Spleen (tissue), 11 donors: ENCODE measurements around the gene JMJD1C. TPM values are rescaled to one million over a fixed set of nuclear protein-coding genes. Genes with fewer than 3 reads are reported as not detected.

Experiments used
- DNase-seq: peaks from one replicate; pipeline ENCODE4 v3.0.0-alpha.2; 2020
- H3K27ac ChIP-seq, 8 donors: fragments of 200-600 bp; sonication (generic) in 7 of 8; 1 replicate in 4 of 8; 2 replicates in 4 of 8; pipeline versions ENCODE4 v1.5.0 to v1.8.0; 2016 to 2021; ENCODE audit warnings: inconsistent platforms in 4 of 8, mild to moderate bottlenecking in 4 of 8, moderate library complexity in 1 of 8
- H3K27me3 ChIP-seq, 7 donors: fragments of 200-600 bp; sonication (generic) in 6 of 7; replicated peaks in 1 of 7; 1 replicate in 4 of 7; 2 replicates in 3 of 7; pipeline versions ENCODE4 v1.5.0 to v1.8.0; 2016 to 2021; ENCODE audit warnings: inconsistent platforms in 3 of 7, mild to moderate bottlenecking in 1 of 7
- H3K36me3 ChIP-seq, 6 donors: fragments of 200-600 bp; sonication (generic) in 5 of 6; 1 replicate in 4 of 6; 2 replicates in 2 of 6; pipeline versions ENCODE4 v1.5.0 to v1.8.0; 2016 to 2021; ENCODE audit warnings: inconsistent platforms in 2 of 6
- H3K4me1 ChIP-seq, 6 donors: fragments of 200-600 bp; sonication (generic) in 5 of 6; 1 replicate in 3 of 6; 2 replicates in 3 of 6; pipeline versions ENCODE4 v1.5.0 to v1.8.0; 2016 to 2021; ENCODE audit warnings: inconsistent platforms in 3 of 6
- H3K4me3 ChIP-seq, 8 donors: fragments of 200-600 bp; sonication (generic) in 7 of 8; 1 replicate in 4 of 8; 2 replicates in 4 of 8; pipeline versions ENCODE4 v1.5.0 to v1.8.0; 2016 to 2021; ENCODE audit warnings: inconsistent platforms in 4 of 8, mild to moderate bottlenecking in 4 of 8, moderate library complexity in 2 of 8
- H3K9me3 ChIP-seq, 8 donors: fragments of 200-600 bp; sonication (generic) in 7 of 8; 1 replicate in 4 of 8; 2 replicates in 4 of 8; pipeline versions ENCODE4 v1.5.0 to v1.8.0; 2016 to 2021; ENCODE audit warnings: inconsistent platforms in 4 of 8
- POLR2A ChIP-seq, 3 donors: fragments of 450-650 bp; IDR thresholded peaks; one replicate each; pipeline ENCODE4 v1.5.1; 2017; ENCODE audit warnings: antibody characterized with exemption in 3 of 3, mild to moderate bottlenecking in 1 of 3
- POLR2AphosphoS5 ChIP-seq, 3 donors: sonication (generic); formaldehyde crosslinking; IDR thresholded peaks; one replicate each; pipeline ENCODE4 v1.5.1; 2017; ENCODE audit warnings: antibody characterized with exemption in 3 of 3
- WGBS, 5 donors: extraction: QIAGEN DNeasy Blood & Tissue Kit in 3 of 5; methylation state at CpG; one replicate each; pipeline versions ENCODE4 v1.1.5 to v1.1.7; 2013 to 2018; 5-methylcytosine and 5-hydroxymethylcytosine counted together
- intact Hi-C: fragments of 100-400 bp; cut with DNase I; formaldehyde crosslinking; loops from one replicate; pipeline ENCODE4 v1.15.0; 2023; ENCODE audit warnings: low total_unique reads
- polyA plus RNA-seq, 3 donors: library from polyadenylated mRNA; stranded (reverse); fragments of 200-250 nt; gene quantifications; one replicate each; pipeline ENCODE4 v1.2.1, GENCODE V29; 2013
- total RNA-seq, 7 donors: library from RNA; depleted of rRNA in 3 of 7; stranded (reverse); fragments of >200 nt in 3 of 7; fragmentation: NEBNext Ultra II Directional in 4 of 7; extraction: Animal tissue kit (Norgen Biotek cat#: 25700) in 4 of 7; gene quantifications; one replicate each; pipeline versions ENCODE4 v1.1.0 to v1.2.1, GENCODE V29; 2016 to 2021
- TF ChIP-seq, protein P1 (sequence below), 11 experiments: fragments of 200-600 bp in 7 of 11; fragments of 450-650 bp in 4 of 11; sonication (generic) in 4 of 11; IDR thresholded peaks in 8 of 11; conservative IDR thresholded peaks in 3 of 11; 1 replicate in 7 of 11; 2 replicates in 4 of 11; pipeline versions ENCODE4 v1.4.0 to v1.8.0; 2016 to 2021; ENCODE audit warnings: antibody characterized with exemption in 11 of 11, inconsistent platforms in 4 of 11, mild to moderate bottlenecking in 1 of 11
- donor health status: healthy with polysubstance abuse.
- donor health status: DM: no; HTN: no; CAD: no; lungs with moderate emphysema.
- donor health status: DM: no; HTN: no; CAD: no.
- donor health status: Bipolar disorder and iron deficiency.
- donor health status: healthy.
- donor health status: DM: no; HTN: no; CAD: no.
- donor health status: DM: yes; HTN: yes; CAD: no.

Gene JMJD1C
- total and polyA plus RNA-seq, 10 donors, result 54.3 to 272 (median 137) TPM

DNA sequence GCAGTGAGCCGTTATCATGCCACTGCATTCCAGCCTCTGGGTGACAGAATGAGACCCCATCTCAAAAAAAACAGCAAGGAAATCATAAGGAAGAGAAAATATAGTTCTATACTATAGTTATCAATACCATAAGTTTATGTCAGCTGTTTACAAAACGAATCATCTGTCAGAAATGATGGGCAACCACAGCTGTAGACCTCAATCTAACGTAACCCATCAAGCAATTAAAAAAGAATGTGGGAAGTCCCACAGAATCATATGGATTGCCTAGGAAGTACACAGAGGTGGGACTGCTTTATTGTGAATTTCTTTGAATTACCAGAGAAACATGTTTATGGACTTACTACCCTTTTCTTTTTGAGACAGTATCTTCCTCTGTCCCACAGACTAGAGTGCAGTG, 325.7 kb downstream of the JMJD1C start:
- H3K27ac ChIP-seq, result no peak overlapping the region
- H3K27me3 ChIP-seq, result no peaks in the 10 kb centered on the region
- H3K4me1 ChIP-seq, result peaks cover 12 to 99% (median 71%) of the 10 kb centered on the region in 6 donors
- H3K36me3 ChIP-seq, result peaks cover 0 to 44% (median 9%) of the 10 kb centered on the region in 6 donors
- intact Hi-C loops, result no loop called here
- DNase-seq, result no peak
- no peak overlapping the region for H3K4me3 ChIP-seq
- WGBS, 5 donors, result 77 to 91% (median 78%) methylated on average over 3 of the region's 3 CpGs
- TF ChIP-seq POLR2AphosphoS5 (IDR thresholded peaks at IDR 0.05) (no peak), POLR2A (IDR thresholded peaks at IDR 0.05) (no peak)
- TF ChIP-seq, protein P1, sequence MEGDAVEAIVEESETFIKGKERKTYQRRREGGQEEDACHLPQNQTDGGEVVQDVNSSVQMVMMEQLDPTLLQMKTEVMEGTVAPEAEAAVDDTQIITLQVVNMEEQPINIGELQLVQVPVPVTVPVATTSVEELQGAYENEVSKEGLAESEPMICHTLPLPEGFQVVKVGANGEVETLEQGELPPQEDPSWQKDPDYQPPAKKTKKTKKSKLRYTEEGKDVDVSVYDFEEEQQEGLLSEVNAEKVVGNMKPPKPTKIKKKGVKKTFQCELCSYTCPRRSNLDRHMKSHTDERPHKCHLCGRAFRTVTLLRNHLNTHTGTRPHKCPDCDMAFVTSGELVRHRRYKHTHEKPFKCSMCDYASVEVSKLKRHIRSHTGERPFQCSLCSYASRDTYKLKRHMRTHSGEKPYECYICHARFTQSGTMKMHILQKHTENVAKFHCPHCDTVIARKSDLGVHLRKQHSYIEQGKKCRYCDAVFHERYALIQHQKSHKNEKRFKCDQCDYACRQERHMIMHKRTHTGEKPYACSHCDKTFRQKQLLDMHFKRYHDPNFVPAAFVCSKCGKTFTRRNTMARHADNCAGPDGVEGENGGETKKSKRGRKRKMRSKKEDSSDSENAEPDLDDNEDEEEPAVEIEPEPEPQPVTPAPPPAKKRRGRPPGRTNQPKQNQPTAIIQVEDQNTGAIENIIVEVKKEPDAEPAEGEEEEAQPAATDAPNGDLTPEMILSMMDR (IDR thresholded peaks at IDR 0.05 in 8 of 11, conservative IDR thresholded peaks at IDR 0.05 in 3 of 11), result no peak
- H3K9me3 ChIP-seq, result no peaks in the 10 kb centered on the region

DNA sequence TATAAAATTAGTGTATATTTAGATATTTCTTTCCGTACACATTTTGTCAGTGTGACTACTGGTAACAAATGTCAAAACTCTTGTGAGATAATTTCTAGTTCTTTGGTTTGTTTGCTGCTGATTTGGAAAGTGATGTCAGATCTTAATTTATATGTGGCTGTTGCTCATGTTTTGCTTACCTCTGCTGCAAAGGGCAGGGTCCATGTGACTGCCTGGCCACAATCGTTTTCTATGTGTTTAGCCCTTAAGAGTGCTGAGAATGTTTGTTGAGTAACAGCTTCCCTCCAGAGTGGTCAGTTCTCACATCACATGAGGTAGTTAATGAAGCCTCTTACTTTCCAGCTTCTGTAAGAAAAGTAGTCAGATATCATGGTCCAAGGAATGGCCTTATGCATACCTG, 328.5 kb downstream of the JMJD1C start:
- WGBS, 5 donors, result 52 to 75% (median 63%) methylated on average over 2 of the region's 2 CpGs
- Histone ChIP-seq H3K27me3 (no peaks in the 10 kb centered on the region), H3K4me3 (no peak overlapping the region), H3K27ac (peak overlapping the region in 4 of 8 donors; percentile 1 to 39 (median 4)), H3K4me1 (peaks cover 14 to 87% (median 62%) of the 10 kb centered on the region in 6 donors), H3K36me3 (peaks cover 0 to 44% (median 9%) of the 10 kb centered on the region in 6 donors), H3K9me3 (peaks cover 0 to 5% (median 1%) of the 10 kb centered on the region in 8 donors)
- DNase-seq, result no peak
- intact Hi-C loops, result no loop called here
- TF ChIP-seq POLR2A (IDR thresholded peaks at IDR 0.05) (no peak), POLR2AphosphoS5 (IDR thresholded peaks at IDR 0.05) (peak in 1 of 3 donors; percentile 25)
- TF ChIP-seq, protein P1 (IDR thresholded peaks at IDR 0.05 in 8 of 11, conservative IDR thresholded peaks at IDR 0.05 in 3 of 11), result no peak

DNA sequence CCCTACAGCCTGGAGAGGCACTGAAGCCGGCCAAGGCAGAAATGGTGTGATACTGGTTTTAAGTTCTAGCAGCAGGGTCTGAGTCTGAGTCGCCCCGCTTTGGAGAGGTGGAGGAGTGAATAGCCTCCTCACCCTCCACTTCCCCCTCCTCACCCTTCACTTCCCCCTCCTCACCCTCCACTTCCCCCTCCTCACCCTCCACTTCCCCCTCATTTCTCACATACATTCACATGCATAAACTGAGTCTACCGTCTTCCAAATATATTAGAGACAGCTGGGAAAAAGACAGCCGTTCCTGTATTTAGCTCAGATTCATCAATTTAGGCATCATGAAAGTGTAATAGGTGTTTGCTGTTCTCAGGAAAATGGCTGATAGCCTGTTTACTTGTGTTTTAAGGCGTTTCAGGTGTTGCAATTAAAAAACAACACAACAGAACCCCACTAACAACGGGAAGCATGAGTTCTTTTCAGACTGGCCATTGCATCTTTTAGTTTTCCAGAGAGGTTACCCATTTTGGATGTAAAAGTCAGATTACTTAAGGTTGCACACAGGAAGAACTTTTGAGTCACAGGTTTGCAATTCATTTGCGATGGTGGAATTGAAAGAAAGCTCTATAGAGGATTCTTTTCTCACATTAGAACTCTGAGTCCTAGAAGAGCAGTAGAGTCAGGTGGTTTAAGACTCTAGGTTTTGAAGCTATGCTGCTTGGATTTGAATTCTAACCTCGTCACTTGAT, 331.8 kb downstream of the JMJD1C start:
- intact Hi-C loops, result no loop called here
- Histone ChIP-seq H3K4me3 (peak overlapping the region; percentile 69 to 90 (median 74)), H3K4me1 (peaks cover 14 to 58% (median 45%) of the 10 kb centered on the region in 6 donors), H3K27me3 (no peaks in the 10 kb centered on the region), H3K9me3 (peaks cover 0 to 9% (median 2%) of the 10 kb centered on the region in 8 donors), H3K27ac (peak overlapping the region; percentile 98 to 100 (median 99)), H3K36me3 (peaks cover 0 to 13% (median 0%) of the 10 kb centered on the region in 6 donors)
- no peak for TF ChIP-seq POLR2A (IDR thresholded peaks at IDR 0.05)
- no peak for TF ChIP-seq POLR2AphosphoS5 (IDR thresholded peaks at IDR 0.05)
- TF ChIP-seq, protein P1 (IDR thresholded peaks at IDR 0.05 in 8 of 11, conservative IDR thresholded peaks at IDR 0.05 in 3 of 11), result no peak
- WGBS, 5 donors, result 10 to 13% (median 11%) methylated on average over 9 of the region's 9 CpGs
- DNase-seq, result no peak
